Heart right ventricle (tissue), 16 donors: ENCODE data around the gene NTRK2. TPM values are rescaled to one million over a fixed set of nuclear protein-coding genes. Genes with fewer than 3 reads are reported as not detected.

Experiments used
- ATAC-seq, 8 donors: fragments of 200-7000 bp; cut with Tn5 transposase; one replicate each; pipeline ENCODE4 v1.9.1; 2020; ENCODE audit warnings: mild to moderate bottlenecking in 8 of 8, moderate library complexity in 8 of 8, moderate number of reproducible peaks in 1 of 8
- DNase-seq, 2 donors: peaks; one replicate each; pipeline ENCODE4 v3.0.0-alpha.2; 2020
- H3K27ac ChIP-seq, 10 donors: fragments of 200-600 bp; sonication (generic) in 2 of 10; one replicate each; pipeline versions ENCODE4 v1.5.0 to v1.8.0; 2020 to 2022; ENCODE audit warnings: mild to moderate bottlenecking in 3 of 10
- H3K27me3 ChIP-seq, 7 donors: fragments of 200-600 bp; one replicate each; pipeline ENCODE4 v1.8.0; 2021 to 2022; ENCODE audit warnings: mild to moderate bottlenecking in 2 of 7
- H3K36me3 ChIP-seq, 9 donors: fragments of 200-600 bp; sonication (generic) in 1 of 9; one replicate each; pipeline versions ENCODE4 v1.5.0 to v1.8.0; 2020 to 2022; ENCODE audit warnings: mild to moderate bottlenecking in 2 of 9
- H3K4me1 ChIP-seq, 9 donors: fragments of 200-600 bp; sonication (generic) in 1 of 9; one replicate each; pipeline versions ENCODE4 v1.5.0 to v1.8.0; 2020 to 2022; ENCODE audit warnings: mild to moderate bottlenecking in 4 of 9
- H3K4me3 ChIP-seq, 10 donors: fragments of 200-600 bp; sonication (generic) in 2 of 10; one replicate each; pipeline versions ENCODE4 v1.5.0 to v1.8.0; 2020 to 2022; ENCODE audit warnings: mild to moderate bottlenecking in 7 of 10, moderate library complexity in 2 of 10
- H3K9me3 ChIP-seq, 11 donors: fragments of 200-600 bp in 10 of 11; sonication (generic) in 2 of 11; one replicate each; pipeline versions ENCODE4 v1.5.0 to v1.8.0; 2013 to 2022; ENCODE audit warnings: mild to moderate bottlenecking in 2 of 11, control low read depth in 1 of 11, moderate library complexity in 1 of 11
- WGBS, 2 donors: extraction: QIAGEN DNeasy Blood & Tissue Kit; methylation state at CpG; one replicate each; pipeline ENCODE4 v1.1.7; 2013; ENCODE audit warnings: inconsistent platforms in 1 of 2; 5-methylcytosine and 5-hydroxymethylcytosine counted together
- intact Hi-C, 10 donors: fragments of 100-400 bp; cut with DNase I; formaldehyde crosslinking; loops; one replicate each; pipeline versions ENCODE4 v1.11.1 to v1.14.2; 2022
- polyA plus RNA-seq, 2 donors: library from polyadenylated mRNA; stranded (reverse); fragments of 200-250 nt; gene quantifications; one replicate each; pipeline ENCODE4 v1.2.3, GENCODE V29; 2013
- total RNA-seq, 10 donors: library from RNA; stranded (reverse); fragmentation: NEBNext Ultra II Directional in 3 of 10; extraction: Animal tissue kit (Norgen Biotek cat#: 25700) in 3 of 10; gene quantifications; one replicate each; pipeline versions ENCODE4 v1.2.1 to v1.2.4, GENCODE V29; 2021 to 2023
- TF ChIP-seq, protein P1 (sequence below), 9 donors: fragments of 200-600 bp; sonication (generic) in 2 of 9; IDR thresholded peaks; one replicate each; pipeline versions ENCODE4 v1.5.0 to v1.8.0; 2021 to 2022; ENCODE audit warnings: antibody characterized with exemption in 9 of 9, mild to moderate bottlenecking in 5 of 9, moderate library complexity in 1 of 9
- donor health status: Arrhythmogenic right ventricular cardiomyopathy.
- donor health status: ischemic (EF 13 %, LVEDD 7.1; RV severe dilation, severe dysfunction).
- donor health status: healthy with polysubstance abuse.
- donor health status: DM: no; HTN: yes; CAD: no.
- donor health status: DM: no; HTN: no; CAD: no.
- donor health status: ischemic (EF 25% LVEDD 6.9; RV normal size, moderate dysfunction).
- donor health status: ischemic (EF 25% LVEDD 5.7; RV mildly dilated, moderate dysfunction).
- donor health status: healthy.
- donor health status: DM: yes; HTN: yes; CAD: no.
- donor health status: Ischemic cardiomyopathy.
- donor health status: ischemic (EF 35%, LVEDD 5.7; RV mildly dilated, moderate dysfunction).
- donor health status: nonischemic (EF 11% LVEDD 7.7; RV severe dilation, severe dysfunction).
- donor health status: DM: yes; HTN: yes; CAD: no.
- donor health status: PGD.
- donor health status: ischemic (EF 29% LVEDD 5.4; RV normal size, mild dysfunction).
- donor health status: nonischemic (EF 23%, LVEDD 6.1; RV moderate dilation, normal function).

Gene NTRK2
- total and polyA plus RNA-seq, 12 donors: 1.8 to 7.7 (median 3.0) TPM

- WGBS, 2 donors: 41 to 42% methylated on average over 3 of the region's 3 CpGs
- peaks cover 0 to 8% (median 0%) of the 10 kb centered on the region in 9 donors for H3K4me1 ChIP-seq
- no peaks in the 10 kb centered on the region for H3K36me3 ChIP-seq
- intact Hi-C loops: no loop called here
- no peak for ATAC-seq
- no peak overlapping the region for H3K27ac ChIP-seq
- TF ChIP-seq, protein P1, sequence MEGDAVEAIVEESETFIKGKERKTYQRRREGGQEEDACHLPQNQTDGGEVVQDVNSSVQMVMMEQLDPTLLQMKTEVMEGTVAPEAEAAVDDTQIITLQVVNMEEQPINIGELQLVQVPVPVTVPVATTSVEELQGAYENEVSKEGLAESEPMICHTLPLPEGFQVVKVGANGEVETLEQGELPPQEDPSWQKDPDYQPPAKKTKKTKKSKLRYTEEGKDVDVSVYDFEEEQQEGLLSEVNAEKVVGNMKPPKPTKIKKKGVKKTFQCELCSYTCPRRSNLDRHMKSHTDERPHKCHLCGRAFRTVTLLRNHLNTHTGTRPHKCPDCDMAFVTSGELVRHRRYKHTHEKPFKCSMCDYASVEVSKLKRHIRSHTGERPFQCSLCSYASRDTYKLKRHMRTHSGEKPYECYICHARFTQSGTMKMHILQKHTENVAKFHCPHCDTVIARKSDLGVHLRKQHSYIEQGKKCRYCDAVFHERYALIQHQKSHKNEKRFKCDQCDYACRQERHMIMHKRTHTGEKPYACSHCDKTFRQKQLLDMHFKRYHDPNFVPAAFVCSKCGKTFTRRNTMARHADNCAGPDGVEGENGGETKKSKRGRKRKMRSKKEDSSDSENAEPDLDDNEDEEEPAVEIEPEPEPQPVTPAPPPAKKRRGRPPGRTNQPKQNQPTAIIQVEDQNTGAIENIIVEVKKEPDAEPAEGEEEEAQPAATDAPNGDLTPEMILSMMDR (IDR thresholded peaks at IDR 0.05): no peak
- peaks cover 0 to 14% (median 0%) of the 10 kb centered on the region in 7 donors for H3K27me3 ChIP-seq
- no peak overlapping the region for H3K4me3 ChIP-seq
- DNase-seq: no peak
- no peaks in the 10 kb centered on the region for H3K9me3 ChIP-seq
Observed at GRCh38 chr9:85016384-85017006, 347.0 kb downstream of the NTRK2 start.

DNA sequence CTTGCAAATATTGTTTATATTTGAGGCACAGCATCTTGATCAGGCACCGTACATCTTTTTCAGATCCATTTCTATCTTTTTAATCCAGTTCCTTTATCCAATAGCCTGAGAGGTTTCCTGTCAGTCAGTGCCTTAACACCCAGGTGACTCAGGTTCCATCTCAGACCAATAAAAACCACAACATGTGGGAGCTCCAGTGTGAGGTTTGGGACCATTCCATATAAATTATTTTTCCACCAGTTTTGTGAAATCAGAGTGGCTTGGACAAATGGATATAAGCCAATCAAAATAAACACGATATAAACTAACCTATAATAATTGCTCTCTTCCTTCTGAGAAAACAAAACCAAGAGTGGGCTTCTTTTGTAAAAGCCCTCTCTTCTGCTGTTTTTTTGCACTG is 351.3 kb downstream of the NTRK2 start:
- ATAC-seq: no peak
- Histone ChIP-seq H3K27ac (no peak overlapping the region), H3K4me1 (no peaks in the 10 kb centered on the region), H3K36me3 (no peaks in the 10 kb centered on the region), H3K4me3 (no peak overlapping the region), H3K9me3 (no peaks in the 10 kb centered on the region), H3K27me3 (peaks cover 0 to 10% (median 0%) of the 10 kb centered on the region in 7 donors)
- DNase-seq: no peak
- TF ChIP-seq, protein P1 (IDR thresholded peaks at IDR 0.05): no peak
- 79 to 87% methylated on average over 2 of the region's 2 CpGs for WGBS, 2 donors
- intact Hi-C loops: no loop called here

GRCh38 chr9:85021686-85022085 is 352.2 kb downstream of the NTRK2 start:
- no peaks in the 10 kb centered on the region for H3K4me1 ChIP-seq
- H3K9me3 ChIP-seq: no peaks in the 10 kb centered on the region
- DNase-seq (no peak), ATAC-seq (no peak)
- H3K27ac ChIP-seq: no peak overlapping the region
- peaks cover 0 to 4% (median 0%) of the 10 kb centered on the region in 7 donors for H3K27me3 ChIP-seq
- H3K36me3 ChIP-seq: no peaks in the 10 kb centered on the region
- TF ChIP-seq, protein P1 (IDR thresholded peaks at IDR 0.05): no peak
- intact Hi-C loops: no loop called here
- 81 to 90% methylated on average over 4 of the region's 4 CpGs for WGBS, 2 donors
- H3K4me3 ChIP-seq: no peak overlapping the region

DNA sequence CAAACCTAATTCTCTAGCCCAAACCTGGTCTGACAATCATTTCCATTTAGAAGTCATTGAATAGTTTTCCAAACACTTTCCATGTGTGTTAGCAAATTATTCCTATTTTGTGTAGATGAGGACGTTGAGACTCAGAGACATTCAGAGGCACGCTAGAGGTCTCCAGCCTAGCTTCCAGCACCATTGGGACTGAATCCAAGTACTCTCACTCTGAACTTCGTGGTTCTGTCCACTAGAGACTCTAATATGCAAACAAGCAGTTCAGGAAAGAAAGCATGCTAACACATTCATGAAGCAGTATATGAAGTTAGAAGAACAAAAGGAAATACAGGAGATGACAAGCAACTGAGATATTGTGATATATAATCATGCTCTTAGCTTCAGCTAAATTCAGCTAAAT is 354.8 kb downstream of the NTRK2 start:
- DNase-seq (no peak), ATAC-seq (no peak)
- no peak overlapping the region for H3K4me3 ChIP-seq
- H3K9me3 ChIP-seq: no peaks in the 10 kb centered on the region
- peaks cover 0 to 4% (median 0%) of the 10 kb centered on the region in 7 donors for H3K27me3 ChIP-seq
- 26 to 33% methylated on average over 3 of the region's 3 CpGs for WGBS, 2 donors
- H3K4me1 ChIP-seq: no peaks in the 10 kb centered on the region
- intact Hi-C loops: no loop called here
- no peak overlapping the region for H3K27ac ChIP-seq
- TF ChIP-seq, protein P1 (IDR thresholded peaks at IDR 0.05): peak in 2 of 9 donors; percentile 18 to 24
- no peaks in the 10 kb centered on the region for H3K36me3 ChIP-seq
